Measurements from ENCODE around the gene SLC6A11. TPM values are rescaled to one million over a fixed set of nuclear protein-coding genes. Genes with fewer than 3 reads are reported as not detected.

Gene SLC6A11
- total RNA-seq, 1 experiment from 2014 or later = 0.85 TPM

- TF ChIP-seq ATF2 (CRISPR knock-in tag; IDR thresholded peaks at IDR 0.05; ENCODE audit: borderline replicate concordance, low read depth) = no peak
Measured at GRCh38 chr3:10771486-10772270, 44.4 kb upstream of the SLC6A11 start (continued).

GRCh38 chr3:10772271-10773161, 43.5 kb upstream of the SLC6A11 start:
- H3K27ac Mint-ChIP-seq = no peak overlapping the region
- ChIA-PET POLR2A (no interaction called here), CTCF (interaction anchor here (0.5 to 3.3 kb wide), 57 partner anchors 9 to 445 kb away, joined by 3 to 44 read pairs (median 4); partner anchors contain the start of genes HRH1 and SLC6A1)
- TF ChIP-seq CREB1 (CRISPR knock-in tag; IDR thresholded peaks at IDR 0.05) (no peak), CTCF (IDR thresholded peaks at IDR 0.05) (peak; percentile 38), ATF1 (CRISPR knock-in tag; IDR thresholded peaks at IDR 0.05) (no peak), TEAD1 (CRISPR knock-in tag; IDR thresholded peaks at IDR 0.05) (0 out of 2 replicates have a peak, but pooled peaks have one; percentile 35), ZNF281 (CRISPR knock-in tag; IDR thresholded peaks at IDR 0.05) (no peak), ATF2 (CRISPR knock-in tag; IDR thresholded peaks at IDR 0.05; ENCODE audit: borderline replicate concordance, low read depth) (no peak)
- H3K9me3 Mint-ChIP-seq = peaks cover 10% of the 10 kb centered on the region
- no peak overlapping the region for H3K4me3 Mint-ChIP-seq
- ATAC-seq (peak; percentile 98), DNase-seq (ENCODE audit: low spot score) (peak; percentile 81)
- no peaks in the 10 kb centered on the region for H3K4me1 Mint-ChIP-seq
- H3K36me3 Mint-ChIP-seq = no peaks in the 10 kb centered on the region
- peaks cover 22% of the 10 kb centered on the region for H3K27me3 Mint-ChIP-seq (ENCODE audit: low read depth)

- Mint-ChIP-seq H3K36me3 (no peaks in the 10 kb centered on the region), H3K27ac (no peak overlapping the region), H3K9me3 (peaks cover 10% of the 10 kb centered on the region), H3K4me3 (no peak overlapping the region), H3K4me1 (no peaks in the 10 kb centered on the region), H3K27me3 (ENCODE audit: low read depth) (peaks cover 22% of the 10 kb centered on the region)
- no peak for DNase-seq (ENCODE audit: low spot score)
- ChIA-PET POLR2A (no interaction called here), CTCF (interaction anchor here (1.4 to 3.3 kb wide), 5 partner anchors 16 to 288 kb away, joined by 3 to 32 read pairs (median 16); no protein-coding TSS in a partner anchor)
- no peak for ATAC-seq
- no peak for TF ChIP-seq ESRRA (CRISPR knock-in tag; IDR thresholded peaks at IDR 0.05; ENCODE audit: borderline replicate concordance)
- no peak for TF ChIP-seq ZNF232 (CRISPR knock-in tag; IDR thresholded peaks at IDR 0.05)
- TF ChIP-seq ATF2 (CRISPR knock-in tag; IDR thresholded peaks at IDR 0.05; ENCODE audit: borderline replicate concordance, low read depth) = no peak
- no peak for TF ChIP-seq ETV6 (CRISPR knock-in tag; IDR thresholded peaks at IDR 0.05)
- no peak for TF ChIP-seq NFE2L1 (CRISPR knock-in tag; IDR thresholded peaks at IDR 0.05)
- no peak for TF ChIP-seq TCF7 (CRISPR knock-in tag; IDR thresholded peaks at IDR 0.05; ENCODE audit: low read depth)
- no peak for TF ChIP-seq ZBTB21 (CRISPR knock-in tag; IDR thresholded peaks at IDR 0.05; ENCODE audit: borderline replicate concordance)
- TF ChIP-seq EMX1 (CRISPR knock-in tag; IDR thresholded peaks at IDR 0.05) = no peak
- TF ChIP-seq PRDM15 (CRISPR knock-in tag; IDR thresholded peaks at IDR 0.05) = no peak
Measured at GRCh38 chr3:10774129-10774670, 41.8 kb upstream of the SLC6A11 start.

All from WTC11 (cell line).